GDM1 (cell line): Measurements from ENCODE around the gene ASB7.

Experiments
- DNase-seq: peaks from one replicate; lab custom pipeline; 2025; lab: John Stamatoyannopoulos, UW

Gene ASB7

DNA sequence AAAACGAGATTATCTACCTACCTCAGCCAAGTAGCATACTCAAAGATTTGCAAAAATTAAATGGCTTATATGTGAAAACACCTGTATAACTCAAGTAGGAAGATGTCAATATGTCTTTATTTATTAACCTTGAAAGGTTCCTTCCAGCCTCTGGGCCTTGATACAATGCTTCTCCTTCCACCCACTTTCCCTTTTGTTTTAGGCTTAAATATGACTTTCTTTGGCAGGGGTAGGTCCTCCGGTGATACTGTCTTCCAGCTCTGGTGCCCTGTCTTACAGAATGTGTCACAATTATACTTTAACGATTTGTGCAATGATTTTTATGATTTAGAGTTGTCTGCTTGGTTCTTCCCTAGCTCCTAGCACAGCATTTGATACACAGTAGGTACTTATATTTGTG lies 4.5 kb upstream of the ASB7 start:
- DNase-seq = no peak

GRCh38 chr15:100598655-100599054 lies 3.7 kb upstream of the ASB7 start:
- DNase-seq = no peak

GRCh38 chr15:100601163-100601562 lies 1.2 kb upstream of the ASB7 start:
- DNase-seq = no peak

- no peak for DNase-seq
These were observed 749 bp upstream of the ASB7 start for GRCh38 chr15:100601617-100602063.

DNA sequence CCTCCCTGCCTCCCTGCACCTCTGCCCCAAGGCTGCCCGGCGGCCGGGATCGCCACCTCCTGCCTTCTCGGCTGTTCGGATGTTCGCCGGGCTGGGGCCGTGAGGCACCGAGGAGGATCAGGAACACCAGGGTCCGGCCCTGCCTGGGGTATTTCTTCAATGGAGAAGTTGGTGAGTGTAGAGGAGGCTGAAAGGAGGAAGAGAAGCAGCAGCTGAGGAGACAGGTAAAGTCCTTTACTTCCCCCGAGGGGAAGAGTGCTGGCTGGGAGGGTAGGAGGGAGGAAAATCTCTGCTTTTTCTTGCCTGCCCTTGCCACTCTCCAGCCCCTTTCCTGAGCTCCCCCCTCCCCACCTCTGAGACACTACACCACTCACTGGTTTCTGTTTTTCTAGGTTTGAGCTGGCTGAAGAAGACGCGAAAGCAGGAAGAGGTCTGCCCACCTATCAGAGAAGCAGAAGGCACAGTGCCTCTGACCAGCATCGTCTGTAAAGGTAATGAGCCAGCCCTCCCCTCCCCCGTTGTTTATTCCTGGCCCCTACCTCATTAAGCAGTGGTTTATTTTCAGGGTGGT lies 519 bp downstream of the ASB7 start:
- DNase-seq = peak; percentile 9

- DNase-seq = no peak
These were observed 10.2 kb downstream of the ASB7 start for GRCh38 chr15:100612539-100612938.

DNA sequence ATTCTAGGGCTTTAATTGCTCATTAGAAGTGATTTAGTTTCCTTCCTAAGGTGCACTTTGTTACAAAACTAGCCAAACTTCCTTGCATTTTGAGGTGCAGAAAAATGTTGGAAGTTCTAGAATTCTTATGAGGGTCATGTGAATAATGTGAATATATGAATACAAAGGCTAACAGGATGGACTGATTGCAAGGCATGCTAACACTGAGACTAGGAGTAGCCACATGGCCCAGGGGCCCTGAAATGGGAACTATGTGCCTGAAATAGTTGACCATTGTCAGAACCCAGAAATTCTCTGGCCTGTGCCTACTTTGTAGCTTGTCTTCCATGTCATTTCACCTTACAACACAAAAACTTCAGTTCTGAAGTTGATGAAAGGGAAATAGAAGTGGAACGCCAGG lies 10.8 kb downstream of the ASB7 start:
- DNase-seq = no peak

DNA sequence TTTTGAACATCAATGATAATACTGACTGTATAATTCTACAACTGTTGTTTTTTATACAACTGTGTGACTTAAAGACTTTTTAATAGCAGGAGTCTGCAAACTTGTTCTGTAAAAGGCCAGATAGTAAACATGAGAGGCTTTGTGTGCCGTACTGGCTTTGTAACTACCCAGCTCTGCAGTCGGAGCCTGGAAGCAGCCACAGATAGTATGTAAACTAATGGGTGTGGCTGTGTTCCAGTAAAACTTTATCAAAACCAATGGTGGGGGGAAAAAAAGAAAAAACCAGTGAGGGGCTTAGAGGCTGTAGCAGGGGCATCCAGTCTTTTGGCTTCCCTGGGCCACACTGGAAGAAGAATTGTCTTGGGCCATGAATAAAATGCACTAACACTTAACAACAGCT lies 11.9 kb downstream of the ASB7 start:
- no peak for DNase-seq

GRCh38 chr15:100614918-100615317 lies 12.5 kb downstream of the ASB7 start:
- no peak for DNase-seq

GRCh38 chr15:100615801-100616200 lies 13.4 kb downstream of the ASB7 start:
- DNase-seq = no peak

DNA sequence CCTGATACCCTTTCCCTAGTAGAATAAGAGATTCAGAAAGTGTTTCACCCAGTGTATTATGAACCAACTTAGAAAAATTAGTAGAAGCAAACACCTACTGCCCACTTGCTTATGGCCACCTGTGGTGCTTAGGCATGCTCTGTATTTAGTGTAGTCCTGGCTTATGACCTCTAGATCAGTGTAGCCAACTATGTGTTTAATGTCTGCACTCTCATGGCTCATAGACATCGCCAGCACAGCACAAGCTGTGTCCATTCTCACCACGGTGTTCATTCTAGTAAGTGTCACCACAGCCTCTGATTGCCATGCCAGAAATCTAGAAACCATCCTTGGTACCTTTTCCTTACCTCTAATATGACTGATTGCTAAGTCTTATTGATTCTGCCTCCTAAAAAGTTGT lies 14.3 kb downstream of the ASB7 start:
- no peak for DNase-seq

DNA sequence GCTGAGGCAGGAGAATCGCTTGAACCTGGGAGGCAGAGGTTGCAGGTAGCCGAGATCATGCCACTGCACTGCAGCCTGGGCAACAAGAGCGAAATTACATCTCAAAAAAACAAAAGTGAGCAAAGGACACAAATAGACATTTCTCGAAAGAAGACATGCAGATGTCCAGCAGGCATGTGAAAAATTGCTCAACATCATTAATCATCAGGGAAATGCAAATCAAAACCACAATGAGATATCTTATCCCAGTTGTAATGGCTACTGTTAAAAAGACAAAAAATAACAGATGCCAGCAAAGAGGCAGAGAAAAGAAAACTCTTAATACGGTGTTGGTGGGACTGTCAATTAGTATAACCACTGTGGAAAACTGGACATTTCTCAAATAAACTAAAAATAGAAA lies 20.9 kb downstream of the ASB7 start:
- DNase-seq = no peak

- DNase-seq = peak; percentile 32
These were observed 25.5 kb downstream of the ASB7 start for GRCh38 chr15:100627789-100628395.

DNA sequence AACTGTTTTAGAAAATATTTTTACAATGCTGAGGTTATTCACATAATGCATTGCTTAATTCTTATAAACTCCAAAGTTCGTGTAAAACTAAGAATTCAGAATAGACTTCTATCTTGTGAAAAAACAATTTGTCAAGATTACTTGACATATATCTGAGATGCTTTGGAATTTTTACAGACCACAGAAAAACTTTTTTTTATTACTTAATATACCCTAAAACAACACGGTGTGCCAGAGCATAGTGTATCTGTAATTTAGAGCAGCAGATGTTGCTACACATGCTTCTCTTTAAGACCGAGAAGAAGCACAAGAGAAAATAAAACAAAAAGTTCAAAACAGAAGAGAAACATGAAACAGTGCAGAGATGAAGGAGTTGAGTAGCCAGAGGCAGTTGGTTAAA lies 26.4 kb downstream of the ASB7 start:
- DNase-seq = no peak

DNA sequence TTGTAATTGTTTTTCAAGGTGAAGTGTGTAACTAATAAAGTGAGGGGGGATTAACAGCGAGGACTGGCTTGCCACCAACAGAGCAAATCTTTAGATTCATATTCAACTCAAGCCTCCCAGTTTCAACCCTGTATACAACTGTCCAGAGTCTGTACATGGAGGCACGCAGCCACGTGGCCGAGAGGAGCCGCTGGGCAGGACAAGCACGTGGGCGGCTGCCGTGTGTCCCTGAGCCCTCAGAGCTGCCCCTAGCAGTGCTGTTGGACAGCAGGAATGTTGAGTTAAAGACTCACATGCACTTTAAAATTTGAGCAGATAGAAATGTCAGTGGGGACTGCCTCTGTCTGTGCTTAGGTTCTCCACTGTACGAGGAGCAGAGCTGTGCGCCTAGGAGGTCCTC lies 29.4 kb downstream of the ASB7 start:
- DNase-seq = no peak

- no peak for DNase-seq
These were observed 31.3 kb downstream of the ASB7 start for GRCh38 chr15:100633763-100634075.

- no peak for DNase-seq
These were observed 33.1 kb downstream of the ASB7 start for GRCh38 chr15:100635406-100636071.

GRCh38 chr15:100638177-100638730 lies 35.9 kb downstream of the ASB7 start:
- no peak for DNase-seq

- no peak for DNase-seq
These were observed 40.0 kb downstream of the ASB7 start for GRCh38 chr15:100642213-100642949.

DNA sequence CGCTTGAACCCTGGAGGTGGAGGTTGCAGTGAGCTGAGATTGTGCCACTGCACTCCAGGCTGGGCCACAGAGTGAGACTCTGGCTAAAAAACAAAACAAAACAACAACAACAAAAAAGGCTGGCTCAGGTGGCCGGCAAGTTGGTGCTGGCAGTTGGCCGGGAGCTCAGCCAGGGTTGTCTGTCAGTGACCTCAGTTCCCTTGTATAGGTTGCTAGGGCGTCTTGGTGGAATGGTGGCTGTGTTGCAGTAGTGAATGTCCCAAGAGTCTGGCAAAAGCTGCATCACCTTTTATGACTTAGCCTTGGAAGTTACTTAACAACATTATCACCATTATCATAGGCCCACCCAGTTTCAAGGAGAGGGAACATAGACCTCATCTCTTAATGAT lies 40.6 kb downstream of the ASB7 start:
- no peak for DNase-seq

GRCh38 chr15:100645671-100646070 lies 43.3 kb downstream of the ASB7 start:
- DNase-seq = no peak

- no peak for DNase-seq
These were observed 46.6 kb downstream of the ASB7 start for GRCh38 chr15:100648951-100649350.

DNA sequence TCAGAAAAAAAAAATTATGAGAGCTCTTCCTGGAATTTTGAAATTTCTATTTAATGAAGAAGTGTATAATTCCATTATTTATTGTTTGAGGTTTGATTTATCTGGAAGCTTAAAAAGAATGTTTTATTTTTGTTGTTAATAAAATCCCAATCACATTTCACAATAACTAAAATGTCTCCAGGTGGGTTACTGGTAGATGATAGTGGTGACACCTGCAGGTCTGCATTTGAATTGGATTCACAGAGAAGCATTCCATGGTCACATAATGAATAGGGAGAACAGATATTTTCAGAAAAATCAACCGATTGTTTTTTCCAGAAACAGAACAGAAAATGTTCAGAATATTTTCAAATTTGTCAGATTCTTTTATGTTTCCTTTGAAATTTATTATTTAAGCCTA lies 48.3 kb downstream of the ASB7 start:
- no peak for DNase-seq
